GM12872 (cell line): ENCODE measurements around the gene CDKN3.
A peak's percentile ranks its signal among the peaks of the same experiment; 100 is the strongest.

Experiments used
- TF ChIP-seq, protein P1 (sequence below): IDR thresholded peaks from 3 replicates; pipeline ENCODE4 v1.5.1; 2011; ENCODE audit warnings: low read depth, mild to moderate bottlenecking, low read length, moderate library complexity; ENCODE audit not compliant: insufficient read depth

The CDKN3 gene

DNA sequence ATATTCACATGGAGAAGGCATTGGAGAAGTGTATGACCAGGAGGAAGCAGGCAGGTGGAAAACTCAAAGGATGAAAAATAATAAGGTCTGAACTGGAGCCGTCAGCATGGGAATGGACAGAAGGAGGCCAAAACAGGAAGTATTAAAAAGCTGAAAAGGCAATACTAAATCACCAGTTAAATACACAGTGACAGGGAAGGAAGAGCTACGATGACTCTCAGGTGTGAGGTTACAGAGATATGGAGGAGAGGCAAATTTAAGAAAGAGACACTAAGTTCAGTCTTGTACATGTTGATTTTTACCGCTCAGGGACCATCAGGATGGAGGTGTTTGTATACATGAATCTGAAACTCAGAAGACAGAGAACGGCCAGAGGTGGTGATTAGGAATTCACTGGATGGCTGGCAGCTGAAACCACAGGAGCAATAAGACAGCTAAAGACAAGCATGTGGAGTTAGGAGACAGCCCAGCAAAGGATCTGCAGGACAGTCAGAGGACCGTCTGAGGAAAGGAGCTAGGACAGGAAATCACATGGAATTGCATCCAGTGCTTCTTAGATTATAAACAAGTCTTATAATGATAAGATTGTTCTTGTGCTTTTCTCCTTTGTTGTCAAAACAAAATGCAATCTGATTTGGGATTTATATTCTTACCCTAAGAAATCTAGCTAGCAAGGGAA, 33.9 kb upstream of the CDKN3 start:
- TF ChIP-seq, protein P1, sequence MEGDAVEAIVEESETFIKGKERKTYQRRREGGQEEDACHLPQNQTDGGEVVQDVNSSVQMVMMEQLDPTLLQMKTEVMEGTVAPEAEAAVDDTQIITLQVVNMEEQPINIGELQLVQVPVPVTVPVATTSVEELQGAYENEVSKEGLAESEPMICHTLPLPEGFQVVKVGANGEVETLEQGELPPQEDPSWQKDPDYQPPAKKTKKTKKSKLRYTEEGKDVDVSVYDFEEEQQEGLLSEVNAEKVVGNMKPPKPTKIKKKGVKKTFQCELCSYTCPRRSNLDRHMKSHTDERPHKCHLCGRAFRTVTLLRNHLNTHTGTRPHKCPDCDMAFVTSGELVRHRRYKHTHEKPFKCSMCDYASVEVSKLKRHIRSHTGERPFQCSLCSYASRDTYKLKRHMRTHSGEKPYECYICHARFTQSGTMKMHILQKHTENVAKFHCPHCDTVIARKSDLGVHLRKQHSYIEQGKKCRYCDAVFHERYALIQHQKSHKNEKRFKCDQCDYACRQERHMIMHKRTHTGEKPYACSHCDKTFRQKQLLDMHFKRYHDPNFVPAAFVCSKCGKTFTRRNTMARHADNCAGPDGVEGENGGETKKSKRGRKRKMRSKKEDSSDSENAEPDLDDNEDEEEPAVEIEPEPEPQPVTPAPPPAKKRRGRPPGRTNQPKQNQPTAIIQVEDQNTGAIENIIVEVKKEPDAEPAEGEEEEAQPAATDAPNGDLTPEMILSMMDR, result no peak

DNA sequence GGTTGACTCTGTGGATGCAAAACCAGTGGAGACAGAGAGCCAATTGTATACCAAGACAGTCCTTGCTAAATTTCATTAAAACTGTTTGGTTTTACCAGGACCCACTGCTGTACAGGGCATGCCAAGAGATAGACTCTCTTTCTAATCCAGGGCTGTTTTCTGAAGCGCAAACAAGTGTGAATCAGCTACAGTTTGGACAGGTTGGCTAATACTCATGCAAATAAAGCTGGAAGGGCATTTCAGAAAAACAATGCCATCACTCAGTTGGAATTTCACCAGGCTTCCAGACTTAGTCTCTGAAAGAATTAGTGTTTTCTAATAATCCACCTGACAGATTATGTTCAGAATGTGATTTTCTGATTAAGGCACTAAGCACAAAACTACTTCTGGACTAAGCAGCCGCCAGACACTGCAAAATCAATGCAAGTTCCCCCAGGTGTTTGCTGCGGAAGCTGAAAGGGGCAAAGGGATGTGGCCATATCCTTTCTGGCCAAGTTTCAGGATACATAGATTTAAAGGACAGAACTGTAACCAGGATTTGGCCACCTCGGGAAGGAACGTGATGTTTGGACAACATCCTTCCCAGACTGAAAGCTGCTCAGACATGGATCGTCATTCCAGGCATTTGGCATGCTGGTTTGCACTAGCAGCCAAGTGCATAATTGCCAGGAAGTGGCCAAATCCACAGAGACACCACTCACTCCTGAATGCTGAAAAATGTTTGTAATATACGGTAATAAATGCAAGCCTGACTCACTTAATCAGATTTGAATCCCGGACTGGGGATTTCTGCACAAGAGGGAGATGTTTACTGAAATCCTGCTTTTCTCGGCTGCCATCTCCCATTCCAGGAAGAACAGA, 32.0 kb upstream of the CDKN3 start:
- TF ChIP-seq, protein P1, result no peak

DNA sequence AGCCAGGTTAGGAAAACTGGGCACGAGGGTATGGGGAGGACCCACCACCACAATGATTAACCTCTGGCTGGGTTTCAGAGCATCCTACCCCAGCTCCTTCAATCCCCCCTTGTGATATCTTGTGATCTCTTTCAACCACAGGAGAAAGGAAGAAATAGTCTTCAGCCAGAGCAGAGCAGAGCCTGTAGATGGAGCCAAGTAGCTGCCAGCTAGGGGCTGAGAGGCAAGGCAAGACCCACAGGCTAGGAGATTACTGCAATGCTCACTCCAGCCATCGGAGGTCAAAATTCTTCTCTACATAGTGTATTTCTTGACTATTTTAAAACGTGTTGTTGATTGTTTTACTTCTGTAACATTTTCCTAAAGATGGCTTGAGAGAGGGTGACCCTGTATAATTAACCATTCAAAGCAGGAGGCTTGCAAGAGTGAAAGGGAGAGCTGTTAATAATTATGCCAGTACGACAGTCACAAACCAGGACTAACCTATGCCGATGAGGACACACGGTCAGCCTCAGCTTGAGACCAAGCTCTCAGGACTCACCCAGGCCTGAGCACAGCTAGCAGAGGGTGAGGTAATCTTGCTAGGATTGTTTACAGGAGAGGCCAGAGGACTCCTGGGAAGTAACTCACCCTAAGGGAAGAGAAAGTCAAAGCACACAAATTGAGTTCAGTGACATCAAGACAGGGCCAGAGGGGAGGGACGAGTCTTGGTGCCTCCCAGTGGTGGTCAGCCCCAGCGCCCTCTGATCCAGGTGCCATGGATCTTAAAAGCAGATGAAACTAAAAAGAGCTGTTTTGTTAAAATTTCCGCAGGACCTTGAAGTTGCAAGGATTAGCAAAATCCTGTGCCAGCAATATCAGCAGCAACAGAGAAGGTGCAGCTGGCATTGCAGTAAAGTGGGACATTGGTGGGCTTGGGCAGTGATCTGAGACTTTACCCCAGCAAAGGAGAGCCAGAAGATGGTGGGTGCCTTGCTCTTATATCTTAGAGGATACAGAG, 29.8 kb upstream of the CDKN3 start:
- TF ChIP-seq, protein P1, result peak; percentile 63

DNA sequence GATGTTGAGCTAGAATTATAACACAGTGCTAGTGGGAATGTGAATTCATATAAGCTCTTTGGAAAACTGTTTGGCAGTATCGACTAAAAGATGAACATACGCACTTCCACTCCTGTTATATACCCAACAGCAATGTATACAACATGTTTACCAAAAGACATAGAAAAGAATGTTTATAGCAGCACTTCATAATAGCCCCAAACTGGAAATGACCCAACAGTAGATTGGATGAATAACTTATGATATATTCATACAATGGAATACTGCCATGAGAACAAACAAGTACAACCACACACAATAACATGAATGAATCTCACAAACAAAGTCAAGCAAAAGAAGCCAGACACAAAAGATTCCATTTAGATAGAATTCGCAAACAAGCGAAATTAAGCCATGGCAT, 28.5 kb upstream of the CDKN3 start:
- TF ChIP-seq, protein P1, result no peak

DNA sequence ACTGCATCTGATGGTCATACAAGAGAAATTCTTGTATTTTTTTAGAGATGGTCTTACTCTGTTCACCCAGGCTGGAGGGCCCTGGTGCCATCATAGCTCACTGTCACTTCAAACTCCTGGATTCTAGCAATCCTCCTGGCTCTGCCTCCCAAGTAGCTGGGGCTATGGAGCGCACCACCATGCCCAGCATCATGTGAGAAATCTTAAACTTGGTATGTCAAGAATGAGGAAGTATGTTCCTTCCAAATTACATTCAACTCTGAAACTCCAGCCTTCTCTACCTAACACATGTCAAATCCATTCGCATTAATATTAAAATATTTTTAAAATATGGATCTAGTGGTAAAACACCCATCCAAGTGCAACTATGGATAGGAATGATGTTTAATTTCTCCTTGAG, 27.5 kb upstream of the CDKN3 start:
- TF ChIP-seq, protein P1, result no peak

DNA sequence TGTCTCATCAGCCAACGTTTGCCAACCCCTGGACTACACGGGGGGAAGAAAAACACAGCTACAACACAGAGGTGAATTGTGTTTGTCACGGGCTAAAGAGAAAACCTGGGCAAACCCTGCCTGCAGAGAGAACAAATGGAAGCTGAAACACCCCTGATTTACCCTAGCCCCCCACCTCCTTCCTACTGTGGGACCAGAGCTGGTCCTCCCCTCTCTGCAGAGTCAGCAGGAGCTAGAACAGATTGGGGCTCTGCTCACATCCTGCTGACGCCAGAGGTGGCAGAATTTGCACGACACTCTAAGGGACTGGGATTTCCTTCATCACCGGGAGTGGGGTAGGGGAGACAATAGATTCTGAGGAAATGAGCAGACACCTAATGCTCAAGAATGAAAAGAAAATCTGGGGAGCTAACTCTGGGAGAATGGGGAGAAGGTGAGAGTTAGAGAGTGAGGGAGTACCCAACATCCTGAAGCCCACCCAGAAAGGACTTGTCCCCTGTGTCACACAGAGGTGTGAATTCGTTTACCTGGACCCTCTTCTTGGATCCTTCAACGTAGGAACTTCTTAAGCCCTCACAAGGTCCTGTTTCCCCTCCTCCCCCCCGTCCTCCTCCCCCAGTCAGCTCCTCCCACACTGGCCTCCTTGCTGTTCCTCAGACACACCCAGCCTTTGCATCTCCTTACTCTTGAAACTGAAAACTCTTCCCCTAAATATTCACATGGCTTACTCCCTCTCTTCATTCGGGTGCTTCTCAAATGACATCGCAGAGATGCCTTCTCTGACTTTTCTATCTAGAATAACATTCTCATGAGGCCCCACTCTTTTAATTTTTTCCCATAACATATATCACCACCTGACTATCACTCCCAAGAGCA, 26.2 kb upstream of the CDKN3 start:
- TF ChIP-seq, protein P1, result no peak
